GM20000 (cell line): ENCODE data around the gene CFAP221.
A peak's percentile ranks its signal among the peaks of the same experiment; 100 is the strongest.

Source experiments
- DNase-seq: peaks from one replicate; pipeline ENCODE4 v3.0.0; 2012; ENCODE audit warnings: low spot score
- CTCF ChIP-seq: IDR thresholded peaks from 2 replicates; pipeline ENCODE4 v1.5.1; 2012; ENCODE audit warnings: mild to moderate bottlenecking, control low read depth; ENCODE audit errors: extremely low read depth, missing control alignments

The CFAP221 gene

DNA sequence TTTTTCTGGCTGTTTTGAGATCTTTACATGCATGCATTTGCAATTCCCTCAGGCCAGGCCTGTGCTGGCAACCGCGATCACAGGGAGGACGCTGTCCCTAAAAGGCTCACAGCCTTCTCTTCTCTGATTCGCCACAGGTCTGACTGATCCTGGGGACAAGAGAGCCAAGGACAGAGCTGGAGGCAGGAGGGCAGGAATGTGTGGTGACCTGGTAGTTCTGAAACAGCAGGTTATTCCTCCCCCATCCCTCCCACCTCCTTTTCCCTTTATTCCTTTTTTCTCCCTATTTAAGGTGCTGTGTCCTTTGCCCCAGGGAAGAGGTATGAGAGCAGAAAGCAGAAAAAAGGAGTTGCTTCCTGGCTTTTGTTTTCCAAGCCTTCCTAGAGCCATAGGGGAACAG lies 156.6 kb downstream of the CFAP221 start:
- no peak for DNase-seq
- TF ChIP-seq CTCF, result no peak

GRCh38 chr2:119701352-119701751 lies 157.1 kb downstream of the CFAP221 start:
- TF ChIP-seq CTCF, result no peak
- DNase-seq, result no peak

- TF ChIP-seq CTCF, result no peak
Observed at GRCh38 chr2:119702203-119702917, 158.1 kb downstream of the CFAP221 start.

DNA sequence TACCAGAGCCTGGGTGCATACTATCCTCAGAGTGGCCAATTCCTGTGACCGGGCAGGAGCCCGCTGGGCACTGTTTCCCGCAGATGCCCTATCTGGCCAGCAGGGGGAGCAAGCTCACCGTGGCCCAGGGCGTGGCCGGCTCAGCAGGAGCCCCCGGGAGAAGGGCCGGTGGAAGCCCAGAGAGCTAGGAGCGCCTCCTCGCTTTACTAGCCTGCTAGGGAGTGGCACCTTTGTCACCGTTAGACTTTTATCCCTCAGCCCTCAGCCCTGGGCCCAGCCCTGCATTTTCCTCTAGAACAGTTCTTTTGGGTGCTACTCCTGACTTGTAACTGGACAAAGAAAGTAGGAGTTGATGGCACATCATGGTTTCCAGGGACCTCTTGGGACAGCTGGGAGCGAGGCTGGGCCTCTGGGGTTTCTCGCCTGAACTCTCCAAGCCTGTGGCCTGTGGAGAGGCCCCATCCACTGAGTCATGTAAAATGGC lies 158.7 kb downstream of the CFAP221 start:
- peak; percentile 98 for TF ChIP-seq CTCF
- DNase-seq, result peak; percentile 81

More at GRCh38 chr2:119702203-119702917, 158.1 kb downstream of the CFAP221 start:
- no peak for DNase-seq

GRCh38 chr2:119703526-119703925 lies 159.3 kb downstream of the CFAP221 start:
- no peak for TF ChIP-seq CTCF

DNA sequence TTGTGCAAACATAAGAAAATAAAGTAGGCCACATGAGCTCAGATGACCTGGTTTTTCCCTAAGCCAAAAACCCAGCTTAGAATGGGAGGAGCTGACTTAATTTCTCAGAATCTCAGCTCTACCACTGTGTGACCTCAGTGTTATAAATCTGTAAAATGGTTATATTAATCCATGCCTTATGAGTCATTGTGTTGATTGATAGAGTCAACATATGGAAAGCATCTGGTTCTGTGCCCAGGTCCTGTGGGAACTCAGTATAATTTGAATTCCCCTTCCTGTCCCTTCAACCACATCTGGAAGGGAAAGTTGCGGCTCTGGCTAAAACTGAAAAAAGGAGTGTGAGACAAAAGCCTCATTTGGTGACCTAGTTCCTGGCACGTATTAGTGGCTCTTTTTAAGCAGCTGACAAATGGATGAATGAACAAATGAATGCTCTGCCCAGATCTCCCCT lies 160.4 kb downstream of the CFAP221 start:
- TF ChIP-seq CTCF, result no peak
- no peak for DNase-seq

More at GRCh38 chr2:119703526-119703925, 159.3 kb downstream of the CFAP221 start:
- no peak for DNase-seq

DNA sequence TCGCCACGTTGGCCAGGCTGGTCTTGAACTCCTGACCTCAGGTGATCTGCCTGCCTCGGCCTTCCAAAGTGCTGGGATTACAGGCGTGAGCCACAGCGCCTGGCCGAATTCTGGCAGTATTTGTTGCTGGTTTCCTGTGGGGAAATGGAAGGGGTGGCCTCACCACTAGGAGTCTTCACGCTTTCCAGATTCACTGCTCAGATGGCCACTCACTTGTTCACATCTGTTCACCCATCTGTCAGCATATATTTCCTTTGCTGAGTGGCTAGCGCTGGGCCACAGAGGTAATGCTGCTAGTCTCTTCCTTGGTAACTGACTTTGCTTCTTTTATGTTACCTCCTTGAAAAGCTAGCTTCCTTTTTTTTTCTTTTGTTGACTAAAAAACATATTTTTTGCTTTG lies 162.0 kb downstream of the CFAP221 start:
- TF ChIP-seq CTCF, result no peak
- no peak for DNase-seq
